ENCODE measurements around the gene TRAPPC2.

TRAPPC2 gene

GRCh38 chrX:13691841-13692371 is 42.5 kb downstream of the TRAPPC2 start:
- DNase-seq (ENCODE audit: extremely low spot score), result no peak
- ChIA-PET CTCF (interaction anchor here (1.8 kb wide), 1 partner anchor 33 kb away, joined by 4 read pairs; no protein-coding TSS in a partner anchor), POLR2A (no interaction called here)
- no peak for TF ChIP-seq CTCF (IDR thresholded peaks at IDR 0.05; ENCODE audit: control extremely low read depth, extremely low read depth, low read depth, missing control alignments)

DNA sequence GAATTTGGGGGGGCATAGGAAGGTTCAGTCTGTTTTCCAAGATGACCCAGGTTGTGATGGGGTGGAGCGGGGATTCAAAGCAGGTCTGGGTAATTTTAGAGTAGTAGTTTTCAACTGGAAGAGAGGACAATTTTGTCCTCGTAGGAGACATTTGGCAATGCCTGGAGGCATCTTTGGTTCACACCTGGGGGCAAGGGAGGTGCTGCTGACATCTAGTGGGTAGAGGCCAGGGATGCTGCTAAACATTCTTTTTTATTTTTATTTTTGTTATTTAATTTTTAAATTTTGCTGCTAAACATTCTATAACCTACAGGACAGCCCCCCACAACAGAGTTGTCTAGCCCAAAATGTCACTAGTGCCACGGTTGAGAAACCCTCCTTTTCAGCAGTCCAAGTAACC is 43.6 kb downstream of the TRAPPC2 start:
- DNase-seq (ENCODE audit: extremely low spot score), result no peak
- CTCF ChIA-PET, result no interaction called here
- POLR2A ChIA-PET, result no interaction called here
- no peak for TF ChIP-seq CTCF (IDR thresholded peaks at IDR 0.05; ENCODE audit: control extremely low read depth, extremely low read depth, low read depth, missing control alignments)

GRCh38 chrX:13689741-13690211 is 44.6 kb downstream of the TRAPPC2 start:
- ChIA-PET POLR2A (no interaction called here), CTCF (interaction anchor here (1.1 kb wide), 1 partner anchor 743 kb away, joined by 3 read pairs; no protein-coding TSS in a partner anchor)
- TF ChIP-seq CTCF (IDR thresholded peaks at IDR 0.05; ENCODE audit: control extremely low read depth, extremely low read depth, low read depth, missing control alignments), result no peak
- no peak for DNase-seq (ENCODE audit: extremely low spot score)

DNA sequence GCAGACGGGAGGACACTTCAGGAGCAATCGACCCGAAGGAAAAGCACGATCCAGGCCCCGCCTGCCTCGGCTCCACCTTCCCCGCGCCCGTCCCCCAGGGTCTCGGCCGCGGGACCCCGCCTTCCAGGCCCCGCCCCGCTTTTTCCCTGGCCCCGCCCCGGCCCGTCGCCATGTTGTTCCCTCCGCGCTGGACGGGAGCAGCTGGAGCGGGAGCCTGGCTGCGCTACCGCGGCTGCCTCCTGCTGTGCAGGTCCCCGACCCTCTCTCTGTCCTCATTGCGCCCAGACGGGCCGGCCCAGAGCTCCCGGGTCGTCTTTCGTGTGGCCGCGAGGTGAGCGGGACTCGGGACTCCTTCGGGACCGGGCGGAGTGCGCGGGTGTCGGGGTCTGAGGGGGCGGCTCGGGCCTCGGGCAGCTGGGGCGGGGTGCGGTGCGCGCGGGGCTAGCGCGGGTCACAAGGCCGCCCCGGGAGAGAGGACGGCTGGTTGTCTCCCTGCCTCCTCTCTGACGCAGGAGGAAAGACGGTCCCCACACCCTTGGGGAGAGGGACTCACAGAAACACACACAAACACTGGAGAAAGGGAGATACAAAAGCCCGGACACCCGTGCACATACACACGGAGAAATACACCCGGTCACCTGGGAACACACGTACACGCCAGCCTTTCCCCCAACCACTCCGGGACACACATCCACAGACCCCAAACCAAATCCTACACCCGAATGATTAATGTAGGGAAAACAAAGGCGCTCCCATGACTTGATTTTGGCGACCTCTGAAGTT is 45.3 kb downstream of the TRAPPC2 start, which contains the start of gene RAB9A:
Gene RAB9A, plus strand, starts transcription at position 171 of the 783 bp plus-strand sequence. CDS start 19,619 bp downstream, outside the sequence.
- ChIA-PET CTCF (interaction anchor here (0.7 to 1.1 kb wide), 2 partner anchors 33 to 742 kb away, joined by 3 read pairs; no protein-coding TSS in a partner anchor), POLR2A (interaction anchor here (0.9 kb wide), 1 partner anchor 8 kb away, joined by 3 read pairs; no protein-coding TSS in a partner anchor)
- TF ChIP-seq CTCF (IDR thresholded peaks at IDR 0.05; ENCODE audit: control extremely low read depth, extremely low read depth, low read depth, missing control alignments), result no peak
- DNase-seq (ENCODE audit: extremely low spot score), result peak; percentile 84

DNA sequence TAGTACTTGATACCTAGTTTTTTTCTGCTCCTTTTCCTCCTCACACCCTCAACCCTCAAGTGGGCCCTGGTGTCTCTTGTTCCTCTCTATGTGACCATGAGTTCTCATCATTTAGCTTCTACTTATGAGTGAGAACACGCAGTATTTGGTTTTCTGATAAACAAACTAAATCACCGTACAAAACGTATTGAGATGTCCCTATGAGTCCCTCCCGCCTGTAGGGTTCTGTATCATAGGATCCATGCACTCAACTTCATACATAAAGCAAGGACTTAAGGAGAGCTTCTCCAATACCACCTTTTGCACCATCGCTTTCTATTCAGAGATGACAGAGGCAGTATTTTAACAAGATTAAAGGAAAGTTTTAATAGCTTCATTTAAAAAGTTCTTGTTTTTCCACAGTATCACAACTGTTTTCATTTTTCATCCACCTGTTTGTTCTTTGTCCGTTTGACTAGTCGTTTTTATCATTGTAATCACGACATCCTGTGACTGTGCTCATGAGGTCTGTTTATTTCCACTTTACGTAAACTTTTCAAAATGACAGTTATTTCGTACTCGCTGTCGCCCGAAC is 45.9 kb downstream of the TRAPPC2 start:
- POLR2A ChIA-PET, result interaction anchor here (0.9 kb wide), 1 partner anchor 9 kb away, joined by 3 read pairs; no protein-coding TSS in a partner anchor
- CTCF ChIA-PET, result interaction anchor here (0.7 to 2.2 kb wide), 3 partner anchors 18 to 742 kb away, joined by 3 to 7 read pairs (median 3); no protein-coding TSS in a partner anchor
- TF ChIP-seq CTCF (IDR thresholded peaks at IDR 0.05; ENCODE audit: control extremely low read depth, extremely low read depth, low read depth, missing control alignments), result no peak
- no peak for DNase-seq (ENCODE audit: extremely low spot score)

- no peak for TF ChIP-seq CTCF (IDR thresholded peaks at IDR 0.05; ENCODE audit: control extremely low read depth, extremely low read depth, low read depth, missing control alignments)
- POLR2A ChIA-PET, result no interaction called here
- CTCF ChIA-PET, result interaction anchor here (2.2 kb wide), 1 partner anchor 17 kb away, joined by 7 read pairs; no protein-coding TSS in a partner anchor
- DNase-seq (ENCODE audit: extremely low spot score), result no peak
Measured at GRCh38 chrX:13687203-13687602, 47.2 kb downstream of the TRAPPC2 start.

All from GM10248 (cell line).